ENCODE measurements around the gene SPATA16.
"Not testable (repeated sequence)": the region's sequence is repeated elsewhere in the genome, so short reads cannot be mapped to it uniquely, and the experiment has no call there.

SPATA16 gene

DNA sequence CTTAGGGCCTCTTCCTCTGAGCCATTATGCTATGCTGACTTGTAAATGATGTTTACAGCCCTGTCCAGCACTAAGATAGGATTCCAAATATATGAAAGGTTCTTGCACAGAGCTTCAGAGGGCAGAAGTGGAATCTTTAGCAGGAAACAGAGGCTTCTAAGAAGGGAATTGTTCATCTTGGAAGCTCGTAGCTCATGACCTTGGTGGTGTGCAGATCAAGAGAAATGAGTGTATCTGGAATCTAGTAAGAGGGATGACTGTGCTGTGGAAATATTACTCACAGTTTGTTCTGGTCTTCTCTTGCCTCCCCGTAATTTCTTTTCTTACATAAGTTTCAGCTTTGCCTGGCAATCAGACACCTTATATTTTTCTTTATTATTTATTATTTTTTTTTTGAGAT, 175.8 kb downstream of the SPATA16 start:
- DNase-seq: no peak
- Histone ChIP-seq H3K36me3 (replicated peaks; ENCODE audit: insufficient read depth, low read length) (no peaks in the 10 kb centered on the region), H3F3A (ENCODE audit: insufficient read depth, low read length) (no peaks in the 10 kb centered on the region), H3K4me3 (ENCODE audit: low read length) (no peak overlapping the region), H3K27me3 (replicated peaks; ENCODE audit: insufficient read depth, low read length) (no peaks in the 10 kb centered on the region), H3K4me2 (ENCODE audit: low read depth, low read length) (no peak overlapping the region), H3K9me3 (replicated peaks; ENCODE audit: insufficient read depth, low read length) (no peaks in the 10 kb centered on the region), H3K4me1 (ENCODE audit: low read length) (no peaks in the 10 kb centered on the region), H3K9me2 (replicated peaks; ENCODE audit: insufficient read depth, low read length) (no peaks in the 10 kb centered on the region), H2AFZ (ENCODE audit: low read length) (0 out of 2 replicates have a peak overlapping the region, but pooled peaks have one; percentile 1), H3K9ac (ENCODE audit: low read length) (no peak overlapping the region), H4K20me1 (ENCODE audit: insufficient read depth, low read length) (no peaks in the 10 kb centered on the region), H3K79me2 (ENCODE audit: low read length) (no peaks in the 10 kb centered on the region), H3K27ac (ENCODE audit: low read length) (no peak overlapping the region)
- TF ChIP-seq, protein P1, sequence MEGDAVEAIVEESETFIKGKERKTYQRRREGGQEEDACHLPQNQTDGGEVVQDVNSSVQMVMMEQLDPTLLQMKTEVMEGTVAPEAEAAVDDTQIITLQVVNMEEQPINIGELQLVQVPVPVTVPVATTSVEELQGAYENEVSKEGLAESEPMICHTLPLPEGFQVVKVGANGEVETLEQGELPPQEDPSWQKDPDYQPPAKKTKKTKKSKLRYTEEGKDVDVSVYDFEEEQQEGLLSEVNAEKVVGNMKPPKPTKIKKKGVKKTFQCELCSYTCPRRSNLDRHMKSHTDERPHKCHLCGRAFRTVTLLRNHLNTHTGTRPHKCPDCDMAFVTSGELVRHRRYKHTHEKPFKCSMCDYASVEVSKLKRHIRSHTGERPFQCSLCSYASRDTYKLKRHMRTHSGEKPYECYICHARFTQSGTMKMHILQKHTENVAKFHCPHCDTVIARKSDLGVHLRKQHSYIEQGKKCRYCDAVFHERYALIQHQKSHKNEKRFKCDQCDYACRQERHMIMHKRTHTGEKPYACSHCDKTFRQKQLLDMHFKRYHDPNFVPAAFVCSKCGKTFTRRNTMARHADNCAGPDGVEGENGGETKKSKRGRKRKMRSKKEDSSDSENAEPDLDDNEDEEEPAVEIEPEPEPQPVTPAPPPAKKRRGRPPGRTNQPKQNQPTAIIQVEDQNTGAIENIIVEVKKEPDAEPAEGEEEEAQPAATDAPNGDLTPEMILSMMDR (IDR thresholded peaks at IDR 0.05; ENCODE audit: low read length): no peak
- TF ChIP-seq EZH2phosphoT487 (IDR thresholded peaks at IDR 0.05; ENCODE audit: low read length) (no peak), EZH2 (optimal IDR thresholded peaks at IDR 0.05; ENCODE audit: low read depth, low read length) (no peak)

DNA sequence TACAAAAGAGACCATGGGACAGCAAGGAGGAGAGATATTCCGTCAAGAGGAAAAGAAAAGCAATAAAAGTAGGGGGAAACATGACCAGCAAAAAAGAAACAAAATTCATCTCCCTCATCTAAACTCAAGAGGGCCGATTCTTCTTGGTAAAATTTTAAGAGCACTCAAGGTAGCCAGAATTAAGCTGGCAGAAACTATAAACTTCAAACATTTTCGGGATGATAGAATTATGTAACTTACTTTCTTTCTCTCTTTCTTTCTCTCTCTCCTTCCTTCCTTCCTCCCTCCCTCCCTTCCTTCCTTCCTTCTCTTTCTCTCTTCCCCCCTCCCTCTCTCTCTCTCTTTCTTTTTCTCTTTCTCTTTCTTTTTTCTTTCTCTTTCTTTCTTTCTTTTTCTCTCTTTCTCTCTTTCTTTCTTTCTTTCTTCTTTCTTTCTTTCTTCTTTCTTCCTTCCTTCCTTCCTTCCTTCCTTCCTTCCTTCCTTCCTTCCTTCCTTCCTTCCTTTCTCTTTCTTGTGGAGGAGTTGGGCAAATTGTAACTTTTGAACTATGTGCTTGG, 180.3 kb downstream of the SPATA16 start:
- H3K4me2 ChIP-seq (ENCODE audit: low read depth, low read length); H3K9me3 ChIP-seq (replicated peaks; ENCODE audit: insufficient read depth, low read length); H3F3A ChIP-seq (ENCODE audit: insufficient read depth, low read length); H3K36me3 ChIP-seq (replicated peaks; ENCODE audit: insufficient read depth, low read length); H2AFZ ChIP-seq (ENCODE audit: low read length); H3K27me3 ChIP-seq (replicated peaks; ENCODE audit: insufficient read depth, low read length); H3K9me2 ChIP-seq (replicated peaks; ENCODE audit: insufficient read depth, low read length); H3K4me3 ChIP-seq (ENCODE audit: low read length); DNase-seq; H3K27ac ChIP-seq (ENCODE audit: low read length); H4K20me1 ChIP-seq (ENCODE audit: insufficient read depth, low read length); H3K9ac ChIP-seq (ENCODE audit: low read length); H3K79me2 ChIP-seq (ENCODE audit: low read length); H3K4me1 ChIP-seq (ENCODE audit: low read length): not testable (repeated sequence)

DNA sequence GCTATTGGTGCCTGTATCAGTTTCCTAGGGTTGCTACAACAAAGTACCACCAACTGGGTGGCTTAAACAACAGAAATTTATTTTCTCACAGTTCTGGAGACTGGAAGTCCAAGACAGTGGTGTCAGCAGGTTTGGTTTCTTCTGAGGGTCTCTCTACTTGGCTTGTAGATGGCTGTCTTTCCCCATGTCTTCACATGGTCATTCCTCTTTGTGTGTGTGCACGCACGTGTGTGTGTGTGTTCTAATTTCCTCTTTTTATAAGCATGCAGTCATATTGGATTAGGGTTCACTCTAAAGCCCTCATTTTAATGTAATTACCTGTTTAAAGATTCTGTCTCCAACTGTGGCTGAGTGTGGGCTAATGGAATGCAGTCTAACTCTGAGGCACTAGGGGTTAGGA, 182.5 kb downstream of the SPATA16 start:
- DNase-seq: no peak
- Histone ChIP-seq H3F3A (ENCODE audit: insufficient read depth, low read length) (no peaks in the 10 kb centered on the region), H3K9ac (ENCODE audit: low read length) (no peak overlapping the region), H4K20me1 (ENCODE audit: insufficient read depth, low read length) (no peaks in the 10 kb centered on the region), H3K4me2 (ENCODE audit: low read depth, low read length) (no peak overlapping the region), H3K27me3 (replicated peaks; ENCODE audit: insufficient read depth, low read length) (no peaks in the 10 kb centered on the region), H3K36me3 (replicated peaks; ENCODE audit: insufficient read depth, low read length) (no peaks in the 10 kb centered on the region), H3K79me2 (ENCODE audit: low read length) (no peaks in the 10 kb centered on the region), H3K4me1 (ENCODE audit: low read length) (no peaks in the 10 kb centered on the region), H3K9me3 (replicated peaks; ENCODE audit: insufficient read depth, low read length) (no peaks in the 10 kb centered on the region), H3K4me3 (ENCODE audit: low read length) (no peak overlapping the region), H3K27ac (ENCODE audit: low read length) (no peak overlapping the region), H3K9me2 (replicated peaks; ENCODE audit: insufficient read depth, low read length) (no peaks in the 10 kb centered on the region), H2AFZ (ENCODE audit: low read length) (no peak overlapping the region)
- TF ChIP-seq, protein P1 (IDR thresholded peaks at IDR 0.05; ENCODE audit: low read length): no peak
- TF ChIP-seq EZH2phosphoT487 (IDR thresholded peaks at IDR 0.05; ENCODE audit: low read length) (no peak), EZH2 (optimal IDR thresholded peaks at IDR 0.05; ENCODE audit: low read depth, low read length) (no peak)

DNA sequence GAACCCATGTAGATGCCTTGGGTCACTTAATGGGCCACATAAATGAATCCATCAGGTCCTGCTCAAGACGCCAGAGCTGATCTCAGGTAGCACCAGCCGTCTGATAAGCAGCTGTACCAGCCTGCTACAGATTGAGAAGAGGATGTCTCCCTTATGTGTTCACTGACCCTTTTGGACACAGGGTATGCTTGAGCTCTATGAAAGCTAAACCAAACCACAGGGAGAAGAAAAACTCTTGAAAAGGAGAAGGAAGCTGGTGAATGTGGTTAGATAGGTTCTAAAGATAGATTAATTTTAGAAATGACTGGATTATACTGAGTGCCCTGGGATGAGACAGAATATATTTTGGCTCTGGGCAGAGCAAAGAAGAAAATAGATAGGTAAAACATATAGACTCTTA, 187.5 kb downstream of the SPATA16 start:
- Histone ChIP-seq H3K9ac (ENCODE audit: low read length) (no peak overlapping the region), H3K79me2 (ENCODE audit: low read length) (no peaks in the 10 kb centered on the region), H3K9me2 (replicated peaks; ENCODE audit: insufficient read depth, low read length) (no peaks in the 10 kb centered on the region), H3K9me3 (replicated peaks; ENCODE audit: insufficient read depth, low read length) (no peaks in the 10 kb centered on the region), H3K27ac (ENCODE audit: low read length) (no peak overlapping the region), H3K27me3 (replicated peaks; ENCODE audit: insufficient read depth, low read length) (no peaks in the 10 kb centered on the region), H3K4me3 (ENCODE audit: low read length) (no peak overlapping the region), H3K36me3 (replicated peaks; ENCODE audit: insufficient read depth, low read length) (no peaks in the 10 kb centered on the region), H2AFZ (ENCODE audit: low read length) (no peak overlapping the region), H4K20me1 (ENCODE audit: insufficient read depth, low read length) (no peaks in the 10 kb centered on the region), H3K4me1 (ENCODE audit: low read length) (no peaks in the 10 kb centered on the region), H3K4me2 (ENCODE audit: low read depth, low read length) (no peak overlapping the region), H3F3A (ENCODE audit: insufficient read depth, low read length) (no peaks in the 10 kb centered on the region)
- no peak for DNase-seq
- TF ChIP-seq, protein P1 (IDR thresholded peaks at IDR 0.05; ENCODE audit: low read length): no peak
- TF ChIP-seq EZH2phosphoT487 (IDR thresholded peaks at IDR 0.05; ENCODE audit: low read length): no peak
- no peak for TF ChIP-seq EZH2 (optimal IDR thresholded peaks at IDR 0.05; ENCODE audit: low read depth, low read length)
